GM19351 (cell line): Measurements from ENCODE around the gene MEGF10.

ENCODE experiments used
- ATAC-seq: cut with Tn5 transposase; IDR thresholded peaks from one replicate; pipeline ENCODE4 v1.9.1; 2021; ENCODE audit warnings: mild to moderate bottlenecking, moderate library complexity; ENCODE audit not compliant: unreplicated experiment

MEGF10 gene

DNA sequence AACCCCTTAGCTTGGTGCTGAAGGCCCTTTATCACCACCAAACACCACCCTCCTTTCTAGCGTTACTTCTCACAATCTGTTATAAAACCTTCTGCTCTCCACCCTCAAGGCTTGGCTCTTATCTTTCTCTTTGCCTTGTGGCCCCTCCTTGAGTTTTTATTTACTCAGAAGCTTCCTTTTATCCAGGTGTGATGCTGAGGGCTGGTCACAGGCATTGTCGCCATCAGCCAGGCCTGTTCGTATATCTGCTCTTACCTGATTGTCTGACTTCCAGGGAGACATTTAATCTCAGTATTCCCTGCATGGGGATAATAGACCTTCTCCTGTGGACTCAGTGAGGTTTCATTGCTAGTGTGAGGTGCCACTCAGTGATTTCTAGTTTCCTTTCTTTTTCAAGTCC is 34.2 kb downstream of the MEGF10 start:
- no peak for ATAC-seq

DNA sequence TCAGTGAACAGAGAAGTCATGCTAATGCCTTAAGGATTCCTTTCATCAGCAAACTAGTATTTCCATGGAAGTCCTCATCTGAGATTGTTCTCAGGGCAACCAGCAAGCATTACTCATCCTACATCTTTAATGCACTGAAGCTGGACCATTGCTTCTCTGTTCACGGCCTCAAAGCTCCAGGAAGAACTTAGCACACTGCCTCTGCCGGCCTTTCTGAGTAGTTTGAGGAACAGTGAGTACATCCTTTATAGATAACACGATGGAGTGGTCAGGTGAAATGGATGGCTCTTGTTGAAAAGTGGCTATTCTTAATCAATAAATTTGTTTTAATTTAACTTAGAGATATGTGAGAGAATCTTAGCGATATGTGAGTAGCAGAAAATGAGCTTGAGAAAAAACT is 35.8 kb downstream of the MEGF10 start:
- no peak for ATAC-seq

DNA sequence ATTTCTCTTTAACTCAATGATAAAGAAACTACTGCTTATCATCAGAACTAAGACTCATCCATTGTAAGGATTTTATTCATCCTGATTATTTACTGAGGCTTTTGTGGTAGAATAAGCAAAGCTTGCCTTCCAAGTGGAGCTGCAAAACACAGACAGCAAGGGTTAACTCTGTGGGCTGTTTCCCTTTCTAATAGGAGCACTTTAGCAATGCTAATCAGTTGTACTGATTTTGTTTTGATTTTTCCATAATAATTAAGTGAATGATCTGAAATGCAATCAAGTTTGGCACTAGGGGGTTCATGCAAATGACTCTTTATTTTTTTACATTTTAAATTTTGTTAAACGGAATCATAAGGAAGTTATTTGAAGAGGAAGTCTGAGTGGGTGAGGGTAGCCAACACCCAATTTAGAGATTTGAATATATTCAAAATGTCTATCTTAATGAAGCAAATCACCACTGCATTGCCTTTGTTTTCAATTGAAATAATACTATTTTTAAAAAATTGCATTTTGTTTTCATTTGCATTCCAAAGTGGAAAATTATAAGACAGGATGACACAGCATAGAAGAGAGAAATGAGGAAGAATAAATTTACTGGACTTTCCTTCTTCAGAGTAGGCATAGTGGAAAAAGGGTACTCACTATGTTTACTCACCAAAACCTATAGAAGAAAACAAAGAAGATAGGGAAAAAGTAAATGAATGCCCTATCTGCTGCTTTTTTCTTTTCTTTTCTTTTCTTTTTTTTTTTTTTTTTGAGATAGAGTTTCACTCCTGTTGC is 36.6 kb downstream of the MEGF10 start:
- ATAC-seq: no peak

DNA sequence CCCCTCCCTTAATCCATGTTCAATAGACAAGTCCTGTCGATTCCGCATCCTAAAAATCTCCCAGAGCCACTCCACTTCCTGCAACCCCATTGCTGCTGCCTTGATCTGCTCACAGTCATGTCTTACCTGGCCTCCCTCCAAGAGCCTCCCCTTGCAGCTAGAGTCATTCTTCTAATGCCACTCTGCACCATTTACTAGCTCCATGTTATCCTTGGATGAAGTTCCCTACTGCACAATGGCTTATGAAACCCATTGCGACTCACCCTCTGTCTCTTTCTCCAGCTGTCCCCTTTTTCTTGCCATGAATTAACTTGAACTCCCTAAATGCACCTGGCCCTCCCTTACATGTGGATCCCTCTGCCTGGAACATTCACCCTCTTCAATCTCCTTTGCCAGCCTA is 39.5 kb downstream of the MEGF10 start:
- no peak for ATAC-seq

DNA sequence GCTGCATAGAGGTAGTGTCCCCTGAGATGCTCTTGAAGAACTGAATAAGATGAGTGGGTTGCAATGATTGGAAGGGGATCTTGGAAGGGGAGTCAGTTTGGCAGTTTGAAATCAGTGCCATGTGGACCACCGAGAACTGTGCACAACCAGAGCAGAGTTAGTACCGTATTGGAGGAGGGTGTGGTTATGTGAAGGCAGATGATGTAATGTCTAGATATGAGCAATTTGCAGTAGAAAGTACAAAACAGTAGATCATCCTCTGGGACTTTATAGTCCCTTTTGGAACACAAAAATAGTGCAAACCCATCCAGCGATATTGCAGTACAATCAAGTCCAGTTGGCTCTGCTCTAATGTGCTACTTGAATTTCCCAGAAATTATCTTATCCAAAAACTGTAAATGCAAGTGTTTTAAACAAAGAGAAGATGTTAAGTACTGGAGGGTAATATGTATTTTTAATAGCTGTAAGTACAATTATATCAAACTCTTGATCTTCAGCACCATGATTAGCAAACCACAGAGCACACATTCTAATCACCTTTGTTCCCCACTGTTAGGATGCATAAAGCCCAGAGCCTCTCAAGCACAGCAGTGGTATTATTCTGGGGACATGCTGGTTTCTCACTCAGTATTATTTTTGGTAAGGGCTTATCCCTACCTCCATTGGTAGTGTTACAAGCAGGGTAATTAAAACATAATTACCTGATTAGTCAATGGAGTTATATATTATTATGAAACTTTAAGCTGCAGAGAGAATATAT is 41.5 kb downstream of the MEGF10 start:
- ATAC-seq: no peak

DNA sequence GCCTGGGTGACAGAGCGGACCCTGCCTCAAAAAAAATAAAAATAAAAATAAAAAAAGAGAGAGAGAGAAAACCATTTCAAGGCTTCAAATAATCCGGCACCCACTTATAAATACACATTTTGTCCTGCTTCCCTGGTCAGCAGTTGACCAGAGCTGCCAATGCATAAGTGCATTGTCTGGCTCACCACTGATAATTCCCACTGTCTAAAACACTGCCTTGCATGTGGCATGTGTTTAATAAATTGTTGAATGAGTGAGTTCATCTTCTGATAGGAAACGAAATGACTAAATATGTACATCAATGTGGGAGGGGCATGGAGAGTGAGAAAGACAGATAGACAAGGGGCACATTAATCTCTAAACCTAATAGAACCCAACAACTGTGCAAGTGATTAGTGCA is 42.9 kb downstream of the MEGF10 start:
- no peak for ATAC-seq

DNA sequence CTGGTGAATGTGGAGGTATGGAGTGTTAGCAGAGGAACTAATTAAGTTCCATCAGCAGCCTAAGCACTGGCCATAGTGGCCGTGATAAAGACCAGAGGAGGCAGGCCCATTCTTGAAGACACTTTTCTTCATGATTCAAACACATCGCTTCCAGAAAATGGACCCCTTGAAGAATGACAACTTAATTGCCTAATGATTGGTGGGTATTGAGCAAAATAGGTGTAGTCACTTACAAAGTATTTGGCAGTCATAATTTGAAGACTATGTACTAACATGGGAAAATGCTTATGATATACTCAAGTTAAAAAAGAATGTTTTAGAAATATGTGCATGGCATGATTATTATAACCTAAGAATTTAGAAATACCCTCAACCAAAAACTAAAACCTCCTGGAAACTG is 44.8 kb downstream of the MEGF10 start:
- ATAC-seq: no peak

DNA sequence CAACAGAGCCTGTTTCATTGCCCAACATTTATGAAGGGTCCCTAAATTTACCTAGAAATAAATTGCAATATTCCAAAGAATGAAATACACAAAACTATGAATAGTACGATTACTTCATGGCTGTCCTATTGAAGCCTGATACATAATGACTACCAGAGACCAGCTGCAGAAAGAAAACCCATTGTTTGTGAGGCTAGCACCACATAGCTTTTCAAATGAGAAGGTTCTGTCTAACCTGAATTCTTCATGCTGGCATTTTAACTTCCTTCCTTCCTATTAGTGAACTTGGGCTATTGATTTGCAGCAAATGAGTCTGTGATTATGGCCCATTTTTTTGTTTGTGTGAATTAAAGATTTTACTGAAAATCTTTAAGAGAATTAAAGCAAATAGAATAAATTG is 47.3 kb downstream of the MEGF10 start:
- no peak for ATAC-seq

DNA sequence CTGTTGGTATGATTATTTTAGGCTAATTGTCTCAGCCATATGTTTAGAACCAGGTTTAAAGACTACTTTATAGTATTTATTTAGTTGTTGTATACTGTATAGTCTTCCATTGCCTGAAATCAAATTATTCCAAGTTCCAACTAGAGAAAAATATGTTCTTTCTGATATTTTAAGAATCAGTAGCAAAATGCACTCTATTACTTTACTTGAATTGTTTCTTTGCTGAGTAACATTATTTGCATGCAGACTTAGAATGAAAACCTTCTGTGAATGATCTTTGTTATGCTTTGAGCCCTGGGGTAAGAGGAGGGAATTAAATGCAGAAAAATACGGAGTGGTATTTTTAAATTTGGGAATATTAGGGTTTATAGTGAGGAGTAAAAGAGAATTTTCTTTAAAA is 47.9 kb downstream of the MEGF10 start:
- ATAC-seq: no peak

DNA sequence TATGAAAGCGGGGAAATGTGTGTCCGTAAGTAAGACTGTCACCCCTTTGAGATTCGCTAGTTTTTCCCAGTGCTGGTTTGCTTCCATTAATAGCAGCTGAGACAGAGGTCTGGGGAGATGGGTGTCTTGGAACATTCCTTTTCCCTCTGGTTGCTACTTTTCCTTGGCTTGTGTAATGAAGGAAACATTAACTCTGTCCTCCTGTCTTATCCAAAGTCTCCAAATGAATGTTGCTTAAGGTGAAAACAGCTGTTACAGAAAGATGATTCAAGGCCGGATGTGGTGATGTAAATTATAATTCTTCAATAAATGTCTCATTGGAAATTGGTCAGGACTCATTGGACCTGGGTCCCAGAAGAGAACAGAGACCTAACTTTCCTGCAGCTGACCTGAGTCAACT is 50.0 kb downstream of the MEGF10 start:
- ATAC-seq: no peak

DNA sequence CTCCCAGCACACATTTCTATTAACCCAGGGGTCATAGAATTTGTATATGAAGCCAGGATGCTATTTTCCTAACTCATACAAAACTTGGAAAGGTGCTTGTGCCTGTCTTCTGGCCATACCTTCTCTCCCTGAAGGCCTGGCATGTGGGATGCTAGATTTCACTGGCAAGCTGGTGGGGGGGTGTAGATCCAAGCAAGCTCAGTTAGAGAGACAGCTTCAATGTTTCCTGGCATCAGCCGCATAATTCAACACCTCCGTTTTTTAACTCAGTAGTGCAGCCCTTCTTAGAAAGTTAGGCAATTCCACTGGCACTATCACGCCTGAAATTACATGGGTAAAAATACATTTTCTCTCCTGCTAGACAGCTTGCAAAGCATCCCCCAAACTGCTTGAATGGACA is 51.8 kb downstream of the MEGF10 start:
- no peak for ATAC-seq

DNA sequence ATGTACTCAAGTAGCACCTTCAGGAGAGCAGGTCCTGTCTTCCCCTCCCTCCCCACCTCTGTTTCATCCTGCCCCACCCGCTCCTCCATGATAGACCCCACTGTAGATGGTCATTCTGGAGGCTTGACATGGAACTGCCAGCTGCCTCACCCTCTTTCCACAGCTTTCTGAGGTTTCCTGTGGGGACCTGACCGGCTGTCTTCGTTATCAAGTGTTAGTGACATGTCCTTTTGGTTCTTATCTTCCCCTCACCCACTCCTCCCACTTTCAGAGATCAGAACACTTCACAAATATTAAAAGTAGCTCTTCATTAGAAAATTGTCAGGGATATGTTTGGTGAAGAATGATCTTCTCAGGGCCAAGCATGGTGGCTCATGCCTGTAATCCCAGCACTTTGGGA is 52.7 kb downstream of the MEGF10 start:
- no peak for ATAC-seq

DNA sequence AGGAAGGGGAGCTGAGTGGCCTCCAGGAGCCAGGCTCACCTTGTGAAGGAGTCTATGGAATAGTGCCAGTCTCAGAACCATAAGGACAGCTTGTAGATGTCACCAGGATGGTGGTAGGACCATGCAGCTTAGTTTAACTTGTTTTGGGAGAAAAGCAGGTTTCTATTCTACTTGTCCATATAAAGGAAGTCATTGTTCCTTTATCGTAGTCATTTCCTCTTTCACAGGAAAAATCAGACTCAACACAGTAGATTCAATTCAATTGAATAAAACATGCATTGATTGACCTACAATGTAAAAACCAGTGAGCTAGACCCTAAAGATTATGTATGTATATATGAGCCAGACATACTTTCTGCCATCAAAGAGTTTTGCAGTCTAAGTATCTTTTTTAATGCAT is 53.3 kb downstream of the MEGF10 start:
- no peak for ATAC-seq

DNA sequence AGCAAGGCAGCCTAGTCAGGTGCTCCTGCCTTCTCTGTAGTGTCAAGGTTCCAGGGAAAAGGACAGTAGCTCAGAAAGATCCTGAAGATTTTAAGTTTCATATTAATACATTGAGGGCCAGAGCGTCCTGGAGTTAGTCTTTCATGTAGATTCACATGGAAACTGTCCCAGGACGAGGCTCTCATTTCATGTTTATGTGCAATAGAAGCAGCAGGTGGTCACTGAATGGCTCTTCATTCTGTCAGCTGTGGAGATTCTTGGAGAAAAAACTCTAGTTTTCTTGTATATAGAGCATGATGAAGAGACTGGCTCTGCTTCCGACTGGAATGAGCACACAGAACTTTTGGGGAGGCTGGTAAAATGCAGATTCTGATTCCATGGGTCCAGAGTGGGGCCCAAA is 54.3 kb downstream of the MEGF10 start:
- no peak for ATAC-seq

DNA sequence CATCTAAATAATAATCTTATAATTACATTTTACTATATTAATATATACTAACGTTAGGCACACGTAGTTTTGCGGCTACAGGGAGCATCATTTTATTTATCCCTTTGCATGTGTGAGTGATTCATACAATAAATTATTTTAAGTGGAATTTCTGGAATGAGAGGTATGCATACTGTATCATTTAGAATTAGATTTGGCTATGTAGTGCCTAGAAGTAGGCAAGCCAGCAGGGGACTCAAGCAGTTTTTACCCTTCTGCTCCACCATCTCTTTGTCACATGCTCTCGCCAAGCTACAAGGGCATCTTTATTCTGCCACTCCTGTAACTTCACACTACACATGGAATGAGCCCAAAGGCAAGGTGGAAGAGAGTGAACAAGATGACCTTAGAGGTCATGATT is 60.8 kb downstream of the MEGF10 start:
- ATAC-seq: no peak

DNA sequence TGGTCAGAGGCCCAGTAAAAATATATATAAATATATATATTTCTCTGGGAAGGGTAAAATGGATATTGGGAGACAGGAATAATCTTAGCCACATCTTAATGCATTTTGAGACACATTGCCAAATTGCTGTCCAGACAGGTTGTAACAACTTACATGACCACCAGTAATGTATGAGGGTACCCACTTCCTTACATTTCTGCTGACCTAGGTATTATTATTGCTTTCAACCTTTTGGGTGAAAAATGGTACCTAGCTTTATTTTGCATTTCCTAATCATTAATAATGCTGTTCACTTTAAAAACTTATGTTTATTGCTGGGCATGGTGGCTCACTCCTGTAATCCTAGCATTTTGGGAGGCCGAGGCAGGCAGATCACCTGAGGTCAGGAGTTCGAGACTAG is 61.5 kb downstream of the MEGF10 start:
- no peak for ATAC-seq

DNA sequence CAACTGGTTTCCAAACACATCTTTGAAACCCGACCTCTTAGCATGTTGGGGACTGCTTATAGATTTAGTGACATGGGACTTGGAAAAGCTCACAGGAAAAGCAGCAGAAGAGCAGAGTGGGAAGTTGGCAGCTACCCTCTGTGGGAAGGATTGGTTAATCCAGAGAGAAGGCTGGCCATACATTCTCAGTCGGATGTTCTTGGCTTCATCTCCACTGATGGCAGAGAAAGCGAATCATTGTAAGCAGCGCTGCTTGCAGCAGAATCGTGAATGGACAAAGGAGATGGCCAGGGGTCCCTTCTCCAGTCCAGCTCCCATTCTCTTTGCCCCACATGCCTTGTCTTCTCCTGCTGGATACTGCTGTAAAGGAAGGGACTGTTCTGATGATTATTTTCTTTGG is 62.7 kb downstream of the MEGF10 start:
- no peak for ATAC-seq

DNA sequence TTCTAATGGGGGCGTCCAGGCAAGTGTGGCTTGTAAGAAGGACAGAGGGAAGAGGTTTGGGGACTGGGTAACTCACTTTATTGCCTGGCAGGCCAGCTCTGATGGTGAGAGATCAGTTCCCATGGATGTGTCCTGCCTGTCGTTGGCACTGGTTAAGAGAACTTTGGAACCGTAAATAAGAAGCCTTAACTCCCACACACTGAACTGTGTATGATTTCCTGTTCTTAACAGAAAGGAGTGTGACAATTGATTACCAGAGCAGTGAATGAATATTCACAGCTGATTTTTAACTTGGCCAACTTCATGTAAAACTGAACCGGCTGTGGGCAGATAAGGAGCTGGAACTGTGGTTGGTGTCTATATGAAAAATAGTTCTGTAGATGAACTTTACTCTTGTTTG is 63.2 kb downstream of the MEGF10 start:
- ATAC-seq: no peak

DNA sequence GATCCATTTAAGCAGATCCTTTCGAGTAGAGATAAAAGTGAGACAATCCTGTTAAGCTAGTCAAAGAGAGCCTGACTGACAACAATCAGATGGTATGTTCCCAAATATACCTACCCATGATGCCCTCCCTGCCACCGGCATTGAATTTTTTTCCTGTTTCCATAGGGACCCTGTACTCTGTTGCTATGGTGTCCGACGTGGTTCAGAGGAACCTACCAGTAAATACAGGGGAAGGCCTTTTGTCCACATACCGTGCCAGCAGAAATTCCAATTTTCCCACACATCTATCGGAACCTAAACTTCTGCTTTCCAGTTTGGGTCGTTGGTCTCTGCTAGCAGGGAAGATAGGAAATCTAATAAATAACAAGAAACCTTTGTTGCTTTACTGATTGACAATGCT is 64.7 kb downstream of the MEGF10 start:
- no peak for ATAC-seq

DNA sequence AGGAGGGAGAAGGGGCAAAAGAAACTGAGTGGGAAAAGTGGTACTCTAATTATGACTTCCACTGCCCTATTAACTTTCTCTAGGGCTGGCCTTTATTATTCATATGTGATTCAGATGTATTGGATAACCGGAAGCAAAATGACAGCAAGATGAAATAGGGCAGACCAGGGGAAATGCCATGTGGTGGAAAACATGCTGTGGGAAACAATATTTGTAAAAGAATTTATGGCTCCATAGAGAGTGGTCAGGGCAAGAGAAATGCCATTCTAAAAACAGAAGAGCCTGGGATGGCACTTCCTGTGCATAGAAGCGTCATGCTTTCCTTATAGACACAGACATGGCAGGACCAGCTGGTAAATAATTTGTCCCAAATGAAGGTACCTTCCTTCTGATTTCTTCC is 67.7 kb downstream of the MEGF10 start:
- no peak for ATAC-seq

DNA sequence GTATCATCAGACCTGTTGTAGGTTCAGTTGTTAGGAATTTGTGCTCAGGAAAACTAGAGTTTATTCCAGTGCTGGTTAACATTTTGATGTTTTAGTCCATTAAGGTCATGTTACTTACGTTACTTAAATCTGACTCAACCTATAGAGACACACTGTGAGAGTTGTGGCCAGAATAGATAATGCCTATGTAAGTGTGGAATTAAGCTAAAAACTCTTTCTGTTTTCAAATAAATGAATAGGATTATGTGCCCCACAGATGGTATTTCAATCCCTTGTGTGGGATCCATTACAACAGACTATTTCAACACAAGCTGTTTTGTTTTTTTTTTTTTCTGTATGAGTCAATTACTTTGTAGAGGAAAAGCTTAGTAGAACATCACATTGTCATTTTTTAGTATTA is 68.1 kb downstream of the MEGF10 start:
- no peak for ATAC-seq

DNA sequence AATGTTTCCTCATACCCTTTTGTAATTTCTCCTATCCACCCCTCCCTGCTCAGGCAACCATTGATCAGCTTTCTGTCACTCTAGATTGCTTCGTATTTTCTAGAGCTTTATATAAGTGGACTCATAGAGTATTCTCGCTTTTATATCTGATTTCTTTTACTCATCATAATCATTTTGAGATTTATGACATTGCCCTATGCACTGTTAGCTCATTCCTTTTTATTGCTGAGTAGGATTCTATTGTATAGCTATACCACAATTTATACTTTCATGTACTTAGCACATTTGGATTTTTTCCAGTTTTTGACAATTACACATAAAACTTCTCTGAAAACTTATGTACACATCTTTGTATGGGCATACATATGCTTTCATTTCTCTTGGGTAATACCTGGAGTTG is 68.9 kb downstream of the MEGF10 start:
- no peak for ATAC-seq

DNA sequence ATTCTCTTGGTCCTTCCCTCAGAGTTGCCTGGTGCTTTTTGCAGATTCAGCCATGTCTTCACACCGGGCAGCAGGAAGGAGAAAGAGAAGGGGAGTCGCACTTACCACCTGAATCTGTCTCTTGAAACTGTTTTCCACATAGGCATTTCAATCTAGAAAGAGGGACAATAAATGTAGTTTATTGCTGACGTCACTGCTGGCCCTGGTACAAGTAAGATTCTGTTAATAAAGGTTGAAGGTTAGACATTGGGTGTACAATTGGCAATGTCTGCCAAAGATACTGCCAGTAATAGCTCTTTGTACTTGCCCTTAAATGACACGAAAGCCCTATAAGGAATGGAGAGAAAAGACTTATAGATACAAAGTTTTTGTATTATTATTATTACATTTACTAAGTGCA is 72.8 kb downstream of the MEGF10 start:
- ATAC-seq: no peak
